VCaP (cell line): ENCODE results near the gene LRRTM4.

ENCODE experiments used
- H3K27ac ChIP-seq: fragments of 450-650 bp; 2 replicates; pipeline ENCODE4 v1.5.1; 2017
- TF ChIP-seq, protein P1 (sequence below): fragments of 450-650 bp; conservative IDR thresholded peaks from 2 replicates; pipeline ENCODE4 v1.5.1; 2017; ENCODE audit warnings: mild to moderate bottlenecking, moderate library complexity

LRRTM4 gene

GRCh38 chr2:76940559-76940958 lies 581.6 kb downstream of the LRRTM4 start:
- H3K27ac ChIP-seq, result no peak overlapping the region
- TF ChIP-seq, protein P1, sequence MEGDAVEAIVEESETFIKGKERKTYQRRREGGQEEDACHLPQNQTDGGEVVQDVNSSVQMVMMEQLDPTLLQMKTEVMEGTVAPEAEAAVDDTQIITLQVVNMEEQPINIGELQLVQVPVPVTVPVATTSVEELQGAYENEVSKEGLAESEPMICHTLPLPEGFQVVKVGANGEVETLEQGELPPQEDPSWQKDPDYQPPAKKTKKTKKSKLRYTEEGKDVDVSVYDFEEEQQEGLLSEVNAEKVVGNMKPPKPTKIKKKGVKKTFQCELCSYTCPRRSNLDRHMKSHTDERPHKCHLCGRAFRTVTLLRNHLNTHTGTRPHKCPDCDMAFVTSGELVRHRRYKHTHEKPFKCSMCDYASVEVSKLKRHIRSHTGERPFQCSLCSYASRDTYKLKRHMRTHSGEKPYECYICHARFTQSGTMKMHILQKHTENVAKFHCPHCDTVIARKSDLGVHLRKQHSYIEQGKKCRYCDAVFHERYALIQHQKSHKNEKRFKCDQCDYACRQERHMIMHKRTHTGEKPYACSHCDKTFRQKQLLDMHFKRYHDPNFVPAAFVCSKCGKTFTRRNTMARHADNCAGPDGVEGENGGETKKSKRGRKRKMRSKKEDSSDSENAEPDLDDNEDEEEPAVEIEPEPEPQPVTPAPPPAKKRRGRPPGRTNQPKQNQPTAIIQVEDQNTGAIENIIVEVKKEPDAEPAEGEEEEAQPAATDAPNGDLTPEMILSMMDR, result no peak

GRCh38 chr2:76938153-76938552 lies 584.0 kb downstream of the LRRTM4 start:
- TF ChIP-seq, protein P1, result no peak
- H3K27ac ChIP-seq, result no peak overlapping the region

DNA sequence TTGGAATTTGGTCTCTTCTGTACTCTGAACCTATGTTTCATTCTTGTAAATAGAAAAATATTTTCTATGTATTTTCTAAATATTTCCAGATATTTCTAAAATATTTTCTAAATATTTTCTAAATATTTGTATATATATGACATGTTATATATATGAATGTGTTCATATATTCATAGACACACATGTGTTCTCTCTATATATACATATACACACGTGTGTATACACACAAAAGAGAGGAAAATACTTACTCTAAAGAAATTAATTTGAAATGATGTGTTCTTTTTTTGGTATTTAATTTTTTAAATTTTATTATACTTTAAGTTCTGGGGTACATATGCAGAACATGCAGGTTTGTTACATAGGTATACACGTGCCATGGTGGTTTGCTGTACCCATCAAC lies 589.6 kb downstream of the LRRTM4 start:
- H3K27ac ChIP-seq, result no peak overlapping the region
- TF ChIP-seq, protein P1, result no peak

- no peak overlapping the region for H3K27ac ChIP-seq
- TF ChIP-seq, protein P1, result no peak
Observed at GRCh38 chr2:76930056-76930744, 592.0 kb downstream of the LRRTM4 start.

- TF ChIP-seq, protein P1, result no peak
- no peak overlapping the region for H3K27ac ChIP-seq
Observed at GRCh38 chr2:76928026-76928425, 594.1 kb downstream of the LRRTM4 start.

DNA sequence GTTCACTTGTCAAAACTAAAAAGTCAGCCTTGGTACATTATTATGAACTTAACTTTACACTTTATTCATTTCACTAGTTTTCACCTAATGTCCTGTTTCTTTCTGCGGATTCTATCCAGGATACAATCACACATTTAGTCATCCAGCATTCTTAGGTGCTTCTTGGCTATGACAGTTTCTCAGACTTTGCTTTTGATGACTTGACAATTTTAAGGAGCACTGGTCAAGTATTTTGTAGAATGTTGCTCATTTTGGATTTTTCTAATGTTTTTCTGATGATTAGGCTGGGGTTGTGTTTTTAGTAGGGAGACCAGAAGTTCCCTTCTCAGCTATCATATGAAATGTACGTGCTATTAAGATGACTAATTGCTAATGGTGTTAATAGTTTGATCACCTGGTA lies 601.2 kb downstream of the LRRTM4 start:
- TF ChIP-seq, protein P1, result no peak
- H3K27ac ChIP-seq, result no peak overlapping the region

GRCh38 chr2:76895469-76895868 lies 626.7 kb downstream of the LRRTM4 start:
- TF ChIP-seq, protein P1, result no peak

More at GRCh38 chr2:76895469-76895868, 626.7 kb downstream of the LRRTM4 start:
- no peak overlapping the region for H3K27ac ChIP-seq
